CD1c-positive myeloid dendritic cell (primary cell): ENCODE results near the gene TPO.
"Not testable (repeated sequence)": the region's sequence is repeated elsewhere in the genome, so short reads cannot be mapped to it uniquely, and the experiment has no call there.

Source experiments
- DNase-seq: peaks from one replicate; pipeline ENCODE4 v3.0.0-alpha.2; 2016; ENCODE audit errors: extremely low spot score

TPO gene

DNA sequence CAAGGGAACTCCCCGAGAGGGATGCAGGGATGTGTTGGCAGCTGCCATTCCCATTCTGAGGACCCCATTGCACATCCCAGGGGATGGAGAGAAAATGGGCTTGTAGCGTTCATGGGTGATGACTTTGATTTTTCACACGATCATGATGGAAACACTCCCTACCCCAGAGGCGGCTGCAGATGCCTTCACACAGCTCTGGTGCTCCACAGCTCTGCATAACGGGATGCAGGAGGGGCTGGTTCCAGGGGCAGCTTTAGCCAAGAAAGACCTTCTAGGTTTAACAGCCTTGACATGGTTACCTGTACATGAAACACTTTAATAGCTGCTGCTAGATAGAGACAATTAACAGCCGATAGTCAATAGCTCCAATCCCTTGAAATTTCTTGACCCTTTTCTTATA, 88.7 kb downstream of the TPO start:
- DNase-seq = no peak

DNA sequence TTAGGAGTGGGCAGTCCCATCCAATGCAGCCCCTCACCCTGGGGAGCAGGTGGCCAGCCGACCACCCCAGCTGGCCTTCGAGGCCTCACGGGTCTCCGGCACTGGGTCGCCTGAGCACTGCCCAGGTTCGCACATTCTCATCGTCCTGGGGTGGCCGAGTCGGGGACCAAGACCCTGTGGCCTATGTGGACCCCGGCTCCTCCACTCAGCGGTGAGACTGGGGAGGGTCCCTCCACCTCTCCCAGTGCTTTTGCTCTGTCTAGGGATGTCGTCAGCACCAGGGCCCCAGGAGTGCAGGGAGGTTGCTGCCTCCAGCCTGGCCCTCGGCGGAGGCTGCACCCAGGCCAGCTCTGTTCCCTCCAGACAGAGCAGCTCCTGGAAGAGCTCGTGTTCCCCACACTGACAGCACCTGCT, 89.6 kb downstream of the TPO start:
- no peak for DNase-seq

DNA sequence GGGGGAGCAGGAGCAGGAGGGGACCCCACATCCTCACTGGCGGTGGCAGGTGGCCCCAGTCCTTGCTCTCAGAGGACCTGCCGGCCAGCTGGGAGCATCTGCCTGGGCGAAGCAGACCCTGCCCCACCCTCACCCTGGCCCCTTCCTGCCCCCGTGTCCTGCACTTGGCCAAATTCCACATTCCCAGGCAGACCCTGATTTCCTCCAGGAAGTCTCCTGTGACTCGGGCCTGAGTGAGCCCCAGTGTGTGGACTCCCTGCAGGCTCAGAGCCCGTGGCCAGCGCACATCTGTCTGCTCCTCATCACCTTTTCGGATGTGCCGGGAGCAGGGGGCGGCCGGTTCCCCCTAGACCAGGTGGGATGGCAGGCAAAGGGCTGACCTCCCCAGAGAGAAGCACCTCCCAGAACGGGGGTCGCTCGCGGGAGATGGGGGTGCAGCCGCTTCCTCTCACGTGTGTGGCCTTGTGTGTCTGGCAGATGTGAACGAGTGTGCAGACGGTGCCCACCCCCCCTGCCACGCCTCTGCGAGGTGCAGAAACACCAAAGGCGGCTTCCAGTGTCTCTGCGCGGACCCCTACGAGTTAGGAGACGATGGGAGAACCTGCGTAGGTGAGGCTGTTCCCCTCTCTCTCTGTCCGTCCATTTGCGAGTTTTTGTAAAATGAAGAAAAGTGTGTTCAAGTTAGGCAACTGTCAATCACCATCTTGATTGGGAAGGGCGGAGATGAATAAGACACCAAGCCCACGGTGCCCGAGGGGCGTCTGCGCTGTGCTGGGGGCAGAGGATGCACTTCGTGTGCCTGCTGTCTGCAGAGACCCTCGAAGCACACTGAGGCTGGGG, 90.4 kb downstream of the TPO start:
- DNase-seq = no peak

DNA sequence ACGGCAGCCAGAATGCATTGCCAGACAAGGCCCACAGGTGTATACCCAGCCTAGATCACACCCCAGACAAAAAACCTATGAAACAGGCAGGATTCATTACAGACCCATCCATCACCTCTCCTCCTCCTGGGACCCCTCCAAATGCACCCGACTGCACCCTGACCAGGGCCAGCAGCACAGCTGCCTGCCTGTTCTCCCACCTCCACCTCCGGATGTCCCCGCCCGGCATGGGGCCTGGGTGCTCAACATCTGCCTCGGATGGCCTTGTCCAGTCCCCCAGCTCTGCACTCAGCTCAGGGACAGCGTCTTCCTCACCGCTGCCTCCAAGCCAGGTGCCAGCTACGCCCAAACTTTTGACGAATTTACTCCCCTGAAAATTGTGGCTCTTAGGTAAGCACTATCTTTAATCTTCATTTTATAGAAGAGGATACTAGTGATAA, 91.1 kb downstream of the TPO start:
- no peak for DNase-seq

DNA sequence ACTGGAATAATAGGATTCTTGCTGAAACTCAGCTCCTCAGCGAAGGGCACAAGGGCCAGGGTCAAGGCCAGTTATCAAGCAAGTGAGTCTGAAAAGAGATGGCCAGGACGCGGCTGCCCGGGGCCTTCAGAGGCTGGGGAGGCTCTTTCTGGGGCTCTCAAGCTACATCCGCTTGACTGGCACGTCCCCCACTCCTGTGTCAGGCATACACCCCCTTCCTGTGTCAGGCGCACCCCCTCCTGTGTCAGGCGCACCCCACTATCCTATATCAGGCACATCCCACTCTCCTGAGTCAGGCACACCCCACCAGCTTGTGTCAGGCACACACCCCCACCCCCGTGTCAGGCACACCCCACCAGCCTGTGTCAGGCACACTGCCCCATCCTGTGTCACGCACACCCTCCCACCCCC, 91.8 kb downstream of the TPO start:
- DNase-seq = no peak

DNA sequence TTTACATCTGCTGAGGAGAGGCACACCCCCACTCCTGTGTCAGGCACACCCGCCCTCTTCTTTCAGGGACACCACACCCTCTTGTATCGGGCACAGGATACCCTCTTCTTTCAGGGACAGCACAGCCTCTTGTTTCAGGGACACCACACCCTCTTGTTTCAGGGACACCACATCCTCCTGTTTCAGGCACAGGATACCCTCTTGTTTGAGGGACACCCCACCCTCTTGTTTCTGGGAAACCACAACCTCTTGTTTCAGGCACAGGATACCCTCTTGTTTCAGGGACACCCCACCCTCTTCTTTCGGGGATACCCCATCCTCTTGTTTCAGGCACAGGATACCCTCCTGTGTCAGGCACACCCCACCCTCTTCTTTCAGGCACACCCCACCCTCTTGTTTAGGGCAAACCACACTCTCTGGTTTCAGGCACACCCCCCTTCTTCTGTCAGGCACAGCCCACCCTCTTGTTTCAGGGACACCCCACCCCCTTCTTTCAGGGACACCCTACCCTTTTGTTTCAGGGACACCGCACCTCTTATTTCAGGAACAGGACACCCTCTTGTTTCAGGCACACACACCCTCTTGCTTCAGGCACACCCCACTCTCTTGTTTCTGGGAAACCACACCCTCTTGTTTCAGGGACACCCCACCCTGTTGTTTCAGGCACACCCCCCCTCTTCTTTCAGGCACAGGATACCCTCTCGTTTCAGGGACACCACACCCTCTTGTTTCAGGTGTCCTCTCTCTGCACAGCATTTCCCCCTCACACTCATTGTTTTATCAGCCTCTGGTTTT, 96.2 kb downstream of the TPO start:
- no peak for DNase-seq

DNA sequence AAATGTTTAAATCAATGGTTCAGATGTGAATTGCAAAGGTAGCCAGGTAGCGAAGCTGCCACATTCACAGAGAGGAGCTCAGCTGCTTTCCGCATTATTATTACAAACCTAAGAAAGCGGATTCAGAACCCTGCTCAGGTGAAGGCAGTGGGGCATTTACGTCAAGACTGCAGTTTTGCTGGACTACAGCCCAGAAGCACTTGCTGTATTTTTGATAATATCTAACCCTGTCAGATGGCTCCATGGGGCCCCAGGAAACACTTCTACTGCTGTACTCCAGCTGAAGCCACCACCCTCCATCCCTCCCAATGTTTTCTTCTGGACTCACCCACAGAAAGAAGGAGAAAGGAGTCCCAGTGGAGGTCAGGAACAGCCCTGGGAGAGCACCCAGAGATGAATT, 96.9 kb downstream of the TPO start:
- no peak for DNase-seq

DNA sequence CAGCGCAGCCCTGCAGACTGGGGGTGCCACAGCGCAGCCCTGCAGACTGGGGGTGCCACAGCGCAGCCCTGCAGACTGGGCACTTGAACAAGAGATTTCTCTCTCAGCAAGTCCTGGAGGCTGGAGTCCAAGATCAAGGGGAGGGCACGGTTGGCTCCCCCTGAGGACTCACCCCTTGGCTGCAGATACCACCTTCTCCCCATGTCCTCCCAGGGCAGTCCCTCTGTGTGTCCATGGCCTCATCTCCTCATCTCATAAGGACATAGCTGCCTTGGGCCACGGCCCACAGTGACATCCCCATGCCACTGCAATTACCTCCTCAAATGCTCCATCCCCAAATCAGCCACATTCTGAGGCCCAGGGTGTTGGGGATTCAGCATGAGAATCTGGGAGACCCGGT, 98.2 kb downstream of the TPO start:
- no peak for DNase-seq

DNA sequence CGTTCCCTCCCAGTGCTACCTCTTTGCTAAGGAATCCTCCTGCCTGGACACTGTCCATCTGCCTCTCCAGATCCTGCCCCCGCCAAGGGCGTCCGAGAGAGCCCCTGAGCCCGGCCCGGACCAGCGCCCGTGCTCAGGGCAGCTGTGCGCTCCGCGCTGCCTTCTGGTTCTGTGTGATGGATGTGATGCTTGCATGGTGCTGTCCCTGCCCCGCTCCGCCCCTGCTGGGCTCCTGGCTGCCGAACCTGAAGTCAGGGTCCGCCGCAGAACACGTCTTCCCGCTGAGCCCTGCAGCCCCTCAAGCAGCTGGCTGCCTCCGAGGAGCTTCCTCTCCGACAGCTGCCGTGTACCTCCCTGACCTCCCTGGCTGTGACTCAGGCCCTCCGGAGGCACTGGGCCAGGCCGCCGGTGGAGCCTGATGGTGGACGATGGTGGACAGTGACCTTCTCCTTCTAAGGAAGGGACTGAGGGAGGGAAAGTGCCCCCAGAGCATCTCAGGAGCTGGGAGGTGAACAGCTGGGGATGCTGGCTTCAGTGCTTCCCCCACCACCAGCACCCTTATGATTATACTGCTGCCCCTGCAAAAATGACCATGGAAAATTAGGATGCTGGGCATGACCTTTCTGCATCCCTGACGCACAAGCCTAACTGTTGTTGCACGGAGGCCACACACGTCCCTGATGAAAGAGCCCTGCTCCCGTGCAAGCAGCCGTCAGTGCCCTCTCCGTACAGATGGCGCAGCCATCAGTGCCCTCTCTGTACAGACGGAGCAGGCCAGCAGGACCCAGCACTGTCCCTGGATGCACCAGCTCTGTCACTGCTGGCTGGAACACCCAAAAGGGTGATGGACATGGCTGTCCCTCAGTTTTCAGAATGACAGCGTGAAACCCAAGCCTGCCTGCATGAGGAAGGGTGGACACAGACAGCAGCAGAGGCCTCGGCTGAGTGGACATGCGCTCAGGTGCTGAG, 99.3 kb downstream of the TPO start:
- DNase-seq = no peak

DNA sequence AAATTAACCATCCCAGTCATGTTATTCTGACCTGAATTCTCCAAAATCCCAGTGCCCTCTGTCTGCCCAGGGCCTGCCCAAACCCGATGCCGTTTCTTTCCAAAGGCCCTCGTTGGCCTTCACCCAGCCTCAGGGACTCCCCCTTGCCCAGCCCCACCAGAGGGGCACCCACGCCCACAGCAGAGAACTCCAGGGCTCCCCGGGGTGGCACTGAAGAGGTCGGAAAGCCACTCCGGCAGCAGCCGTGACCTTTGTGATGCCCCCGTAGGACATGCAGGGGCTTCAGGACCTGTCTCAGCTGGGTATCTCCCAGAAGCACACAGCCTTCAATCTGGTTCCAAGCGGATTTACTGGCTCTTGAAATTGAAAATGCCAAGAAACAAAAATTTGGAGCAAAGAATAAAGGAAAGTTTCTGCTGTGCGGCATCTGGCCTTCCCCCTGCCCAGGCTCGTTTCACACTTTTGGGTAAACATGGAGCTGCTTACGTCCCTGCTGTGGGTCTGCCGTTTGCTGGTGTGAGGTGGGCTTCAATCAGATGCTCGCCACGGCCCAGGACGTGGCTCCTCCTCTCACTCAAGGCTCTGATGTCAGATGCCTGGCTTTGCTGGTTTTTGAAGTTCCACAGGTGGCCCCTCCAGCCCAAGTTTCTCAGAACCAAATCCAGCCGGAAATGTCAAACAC, 101.3 kb downstream of the TPO start:
- DNase-seq = no peak

DNA sequence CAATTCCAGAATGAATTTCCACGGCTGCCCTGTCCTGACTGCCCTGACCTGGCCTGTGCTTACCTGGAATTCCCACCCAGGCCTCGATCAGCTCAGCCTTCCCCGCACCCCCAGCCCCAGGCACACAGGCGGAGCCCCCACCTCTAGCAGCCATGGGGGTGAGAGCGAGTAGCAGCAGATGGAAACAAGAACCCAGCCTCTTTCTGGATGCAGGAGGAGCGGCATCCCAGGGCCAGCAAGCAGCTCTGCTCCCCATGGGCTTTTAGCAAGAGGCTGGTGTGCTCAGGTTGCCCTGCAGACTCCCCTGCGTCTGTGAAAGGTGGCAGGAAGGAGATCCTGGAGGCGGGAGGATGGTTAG, 101.8 kb downstream of the TPO start:
- DNase-seq = no peak

DNA sequence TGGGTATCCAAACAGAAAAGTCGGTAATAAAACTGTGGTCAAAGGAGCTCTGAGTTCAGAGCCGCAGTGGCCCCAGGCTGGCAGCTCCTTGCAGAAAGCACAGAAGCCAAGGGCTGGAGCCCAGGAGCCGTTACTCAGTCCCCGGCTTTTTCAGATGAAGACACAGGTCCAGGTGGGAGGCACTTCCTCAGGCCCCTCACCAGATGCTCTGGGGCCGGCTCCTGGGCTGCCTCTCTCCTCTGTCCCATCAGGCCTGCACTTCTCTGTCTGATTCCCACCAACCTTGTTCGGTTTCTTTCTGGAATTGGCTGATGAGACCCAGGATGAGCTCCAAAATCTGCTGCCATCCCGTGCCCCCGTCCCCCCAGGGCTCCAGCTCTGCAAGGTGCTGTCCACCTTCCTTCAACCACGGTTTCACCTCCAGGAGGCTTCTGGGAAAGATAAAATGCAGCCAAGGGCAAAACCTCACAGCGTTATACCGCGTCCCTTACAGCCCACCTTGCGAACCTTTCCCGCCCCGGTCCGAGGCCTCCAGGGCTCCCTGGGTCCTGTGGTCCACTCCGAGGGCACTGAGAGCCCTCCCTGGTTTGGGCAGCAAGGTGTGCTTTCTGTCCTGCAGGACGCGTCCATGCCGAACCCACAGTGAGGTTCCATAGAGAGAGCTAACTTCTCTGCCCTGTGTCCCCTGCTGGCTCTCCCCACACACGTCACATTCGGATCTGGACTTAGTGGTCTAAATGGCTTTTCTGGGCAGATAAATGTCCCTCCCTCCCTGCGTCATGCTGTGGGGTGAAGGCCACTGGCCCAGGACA, 102.9 kb downstream of the TPO start:
- DNase-seq = no peak

DNA sequence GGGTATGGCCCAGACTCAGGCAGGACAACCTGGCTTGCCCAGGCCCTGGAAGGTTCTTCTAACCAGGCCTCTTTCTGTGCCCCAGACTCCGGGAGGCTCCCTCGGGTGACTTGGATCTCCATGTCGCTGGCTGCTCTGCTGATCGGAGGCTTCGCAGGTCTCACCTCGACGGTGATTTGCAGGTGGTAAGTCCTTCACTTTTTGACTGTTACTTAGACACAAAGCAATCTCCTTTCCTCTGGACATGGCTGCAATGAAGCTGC, 103.5 kb downstream of the TPO start:
- DNase-seq = no peak

DNA sequence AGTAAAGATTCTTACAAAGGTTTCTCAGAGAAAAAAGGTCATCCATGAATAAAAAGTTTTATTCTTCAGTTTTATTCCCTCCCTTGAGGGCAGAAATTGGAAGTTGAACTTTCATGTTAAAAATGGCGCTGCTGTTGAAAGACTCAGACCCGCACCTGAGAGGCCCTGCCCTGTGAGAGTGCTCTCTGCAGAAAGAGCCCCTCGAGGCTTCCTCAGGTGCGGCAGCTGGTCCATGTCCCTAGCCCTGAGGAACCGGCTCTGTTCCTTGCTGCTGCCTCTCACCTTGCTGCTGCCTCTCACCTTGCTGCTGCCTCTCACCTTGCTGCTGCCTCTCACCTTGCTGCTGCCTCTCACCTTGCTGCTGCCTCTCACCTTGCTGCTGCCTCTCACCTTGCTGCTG, 104.0 kb downstream of the TPO start:
- not testable (repeated sequence) for DNase-seq

DNA sequence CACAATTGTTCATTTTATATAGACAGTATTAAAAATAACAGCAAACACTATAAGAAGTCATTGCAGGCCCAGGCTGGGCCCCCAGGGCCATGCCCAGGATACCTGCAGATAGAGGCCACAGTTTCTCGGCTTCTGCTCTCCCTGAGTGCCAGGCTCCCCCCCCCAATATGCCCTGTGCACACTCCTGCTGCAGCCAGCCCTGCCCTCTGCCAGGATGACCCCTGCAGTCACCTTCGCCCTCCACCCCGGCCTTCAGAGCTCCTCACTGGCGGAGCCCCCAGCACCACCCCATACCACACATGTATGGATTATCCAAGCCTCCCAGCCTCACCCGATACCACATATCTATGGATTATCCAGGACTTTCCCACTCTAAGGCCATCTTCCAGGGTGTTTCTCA, 104.5 kb downstream of the TPO start:
- no peak for DNase-seq

DNA sequence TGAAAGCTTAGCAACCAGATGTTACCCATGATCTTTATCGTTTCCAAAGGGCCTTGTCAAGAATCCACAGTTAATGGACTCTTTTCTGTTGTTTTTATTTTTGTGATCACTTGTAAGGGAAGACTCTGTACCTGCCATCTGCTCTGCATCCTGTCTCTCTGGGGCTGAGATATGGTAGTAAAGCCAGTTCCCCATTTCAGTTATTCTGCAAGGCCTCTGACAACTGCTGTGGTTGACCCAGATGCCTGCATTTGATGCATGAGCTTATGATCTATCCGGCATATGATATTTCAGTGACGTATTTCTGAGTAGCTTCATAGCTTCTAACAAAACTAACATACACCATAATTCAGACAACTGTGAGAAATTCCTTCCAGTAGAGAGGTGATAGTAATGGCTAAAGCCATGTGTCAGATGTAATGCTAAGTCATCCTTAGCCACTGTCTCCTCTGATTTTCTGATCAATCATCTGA, 105.1 kb downstream of the TPO start:
- no peak for DNase-seq

DNA sequence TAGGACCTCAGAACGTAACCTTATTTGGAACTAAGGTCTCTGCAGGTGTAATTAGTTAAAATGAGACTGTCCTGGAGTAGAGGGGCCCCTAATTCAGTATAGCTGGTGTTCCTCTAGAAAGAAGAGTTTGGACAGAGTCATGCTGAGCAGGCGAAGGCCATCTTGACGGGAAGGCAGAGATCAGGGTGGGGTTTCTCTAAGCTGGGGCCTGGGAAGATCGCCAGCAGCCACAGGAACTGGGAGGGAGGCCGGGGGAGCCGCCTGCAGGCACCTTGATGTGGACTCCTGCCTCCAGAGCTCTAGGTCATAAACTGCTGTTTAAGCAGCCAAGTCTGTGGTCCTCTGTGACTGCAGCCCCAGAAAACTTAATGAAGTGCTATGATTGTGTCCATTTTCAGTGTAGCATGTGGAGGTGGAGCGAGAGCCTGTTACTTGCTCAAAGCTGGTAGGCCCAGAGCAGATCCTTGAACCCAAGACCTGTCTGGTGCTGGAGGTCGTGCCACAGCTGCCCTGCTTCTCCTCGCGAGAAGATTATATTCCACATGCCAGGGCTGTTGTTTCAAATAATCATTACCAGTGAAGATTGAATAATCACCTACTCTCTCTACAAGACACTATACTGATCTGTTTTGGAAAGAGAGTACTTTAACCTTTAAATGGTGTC, 105.7 kb downstream of the TPO start:
- no peak for DNase-seq

DNA sequence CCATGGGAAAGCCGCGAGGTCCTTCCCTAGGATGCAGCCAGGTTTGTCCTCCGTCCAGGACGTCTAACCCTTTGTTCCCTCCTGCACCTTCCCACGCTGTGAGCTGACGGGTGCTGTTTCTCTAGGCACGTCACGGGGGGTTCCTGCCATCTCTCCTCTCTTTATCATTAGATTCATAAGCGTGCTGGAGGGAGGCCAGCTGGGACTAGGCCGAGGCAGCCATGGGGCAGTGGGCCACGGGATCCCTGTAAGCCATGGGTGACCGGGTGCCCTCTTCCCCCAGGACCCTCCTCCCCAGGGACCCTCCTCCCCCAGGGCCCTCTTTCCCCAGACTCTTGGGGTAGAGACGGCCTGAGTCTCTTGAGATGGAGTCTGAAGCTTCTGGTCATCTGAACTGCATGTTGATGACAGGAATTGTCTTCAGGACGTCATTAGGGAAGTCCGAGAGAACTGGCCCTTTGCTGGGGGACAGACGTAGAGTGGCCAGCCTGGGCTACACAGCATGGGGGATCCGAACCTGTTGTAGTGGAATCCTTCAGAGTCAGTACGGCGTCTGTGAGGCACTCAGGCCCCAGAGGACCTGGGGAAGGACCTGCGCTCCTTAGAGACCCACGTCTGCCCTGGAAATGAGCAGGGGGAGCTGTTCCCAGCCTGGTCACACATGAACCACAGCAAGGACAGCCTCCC, 108.1 kb downstream of the TPO start:
- DNase-seq = no peak
